ENCODE measurements around the gene COL6A2.

DNA sequence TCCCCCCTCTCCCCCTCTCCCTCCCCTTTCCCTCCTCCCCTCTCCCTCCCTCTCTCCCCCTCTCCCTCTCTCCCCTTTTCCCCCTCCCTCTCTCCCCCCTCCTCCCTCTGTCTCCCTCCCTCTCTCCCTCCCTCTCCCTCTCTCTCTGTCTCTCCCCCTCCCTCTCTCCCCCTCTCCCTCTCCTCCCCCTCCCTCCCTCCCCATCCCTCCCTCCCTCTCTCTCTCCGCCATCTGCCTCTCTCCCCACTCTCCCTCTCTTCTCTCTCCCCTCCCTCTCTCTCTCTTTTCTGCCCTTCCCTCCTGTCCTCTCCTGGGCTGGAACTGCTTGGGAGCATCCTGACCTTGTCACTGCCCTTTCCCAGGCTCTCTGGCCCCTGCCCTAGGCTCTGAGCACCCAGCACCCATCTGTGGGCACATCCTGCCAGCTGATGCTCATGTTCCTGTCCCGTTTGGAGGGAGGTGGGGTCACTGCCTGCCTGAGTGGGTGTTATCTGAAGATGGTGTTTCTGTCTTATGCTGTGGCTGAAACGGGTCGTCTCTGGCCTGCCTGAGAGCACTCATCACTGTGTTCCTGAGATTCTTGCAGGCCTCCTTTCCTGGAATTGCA is 46.7 kb downstream of the COL6A2 start:
- TF ChIP-seq, protein P1, sequence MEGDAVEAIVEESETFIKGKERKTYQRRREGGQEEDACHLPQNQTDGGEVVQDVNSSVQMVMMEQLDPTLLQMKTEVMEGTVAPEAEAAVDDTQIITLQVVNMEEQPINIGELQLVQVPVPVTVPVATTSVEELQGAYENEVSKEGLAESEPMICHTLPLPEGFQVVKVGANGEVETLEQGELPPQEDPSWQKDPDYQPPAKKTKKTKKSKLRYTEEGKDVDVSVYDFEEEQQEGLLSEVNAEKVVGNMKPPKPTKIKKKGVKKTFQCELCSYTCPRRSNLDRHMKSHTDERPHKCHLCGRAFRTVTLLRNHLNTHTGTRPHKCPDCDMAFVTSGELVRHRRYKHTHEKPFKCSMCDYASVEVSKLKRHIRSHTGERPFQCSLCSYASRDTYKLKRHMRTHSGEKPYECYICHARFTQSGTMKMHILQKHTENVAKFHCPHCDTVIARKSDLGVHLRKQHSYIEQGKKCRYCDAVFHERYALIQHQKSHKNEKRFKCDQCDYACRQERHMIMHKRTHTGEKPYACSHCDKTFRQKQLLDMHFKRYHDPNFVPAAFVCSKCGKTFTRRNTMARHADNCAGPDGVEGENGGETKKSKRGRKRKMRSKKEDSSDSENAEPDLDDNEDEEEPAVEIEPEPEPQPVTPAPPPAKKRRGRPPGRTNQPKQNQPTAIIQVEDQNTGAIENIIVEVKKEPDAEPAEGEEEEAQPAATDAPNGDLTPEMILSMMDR (conservative IDR thresholded peaks at IDR 0.05; ENCODE audit: low read depth in 2 of 2): no peak
- TF ChIP-seq CREB1 (CRISPR knock-in tag; IDR thresholded peaks at IDR 0.05; ENCODE audit: low read depth): no peak

All from GM23338 (cell line).